ENCODE results near the gene MRPL58.
"Not testable (repeated sequence)": the region's sequence is repeated elsewhere in the genome, so short reads cannot be mapped to it uniquely, and the experiment has no call there.

Gene MRPL58

DNA sequence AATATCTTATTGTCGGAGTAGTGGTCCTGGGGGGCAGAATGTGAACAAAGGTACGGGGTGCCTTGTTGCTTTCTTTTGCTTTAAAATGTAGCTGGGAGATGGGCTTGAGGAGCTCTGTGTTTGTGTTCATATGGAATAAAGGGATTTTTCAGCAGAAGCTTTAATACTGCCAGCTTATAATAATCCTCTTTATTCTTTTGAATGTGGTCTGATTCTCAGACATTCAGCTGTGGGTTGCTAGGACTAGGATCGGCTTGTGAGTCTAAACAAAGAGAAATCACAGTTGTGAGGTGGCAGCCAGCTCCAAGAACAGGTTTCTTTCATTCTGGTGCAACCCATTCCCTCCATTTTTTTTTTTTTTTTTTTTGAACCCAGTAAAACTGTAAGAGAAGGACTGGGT, 7.2 kb downstream of the MRPL58 start:
- Histone ChIP-seq H3K36me3 (ENCODE audit: control insufficient read depth, insufficient read depth, low read length) (peaks cover 62% of the 10 kb centered on the region), H3K27ac (ENCODE audit: low read depth, low read length, severe bottlenecking) (no peak overlapping the region), H3K9me3 (ENCODE audit: control insufficient read depth, low read length) (no peaks in the 10 kb centered on the region), H3K4me1 (ENCODE audit: control insufficient read depth, insufficient read depth, low read length, poor library complexity, severe bottlenecking) (no peaks in the 10 kb centered on the region), H3K4me3 (ENCODE audit: extremely low read depth, insufficient read depth, low read length, poor library complexity, severe bottlenecking) (no peak overlapping the region)
- 96 to 100% methylated on average over 2 to 3 of the region's 3 CpGs for WGBS, 2 experiments (ENCODE audit: insufficient coverage in 2 of 2)

DNA sequence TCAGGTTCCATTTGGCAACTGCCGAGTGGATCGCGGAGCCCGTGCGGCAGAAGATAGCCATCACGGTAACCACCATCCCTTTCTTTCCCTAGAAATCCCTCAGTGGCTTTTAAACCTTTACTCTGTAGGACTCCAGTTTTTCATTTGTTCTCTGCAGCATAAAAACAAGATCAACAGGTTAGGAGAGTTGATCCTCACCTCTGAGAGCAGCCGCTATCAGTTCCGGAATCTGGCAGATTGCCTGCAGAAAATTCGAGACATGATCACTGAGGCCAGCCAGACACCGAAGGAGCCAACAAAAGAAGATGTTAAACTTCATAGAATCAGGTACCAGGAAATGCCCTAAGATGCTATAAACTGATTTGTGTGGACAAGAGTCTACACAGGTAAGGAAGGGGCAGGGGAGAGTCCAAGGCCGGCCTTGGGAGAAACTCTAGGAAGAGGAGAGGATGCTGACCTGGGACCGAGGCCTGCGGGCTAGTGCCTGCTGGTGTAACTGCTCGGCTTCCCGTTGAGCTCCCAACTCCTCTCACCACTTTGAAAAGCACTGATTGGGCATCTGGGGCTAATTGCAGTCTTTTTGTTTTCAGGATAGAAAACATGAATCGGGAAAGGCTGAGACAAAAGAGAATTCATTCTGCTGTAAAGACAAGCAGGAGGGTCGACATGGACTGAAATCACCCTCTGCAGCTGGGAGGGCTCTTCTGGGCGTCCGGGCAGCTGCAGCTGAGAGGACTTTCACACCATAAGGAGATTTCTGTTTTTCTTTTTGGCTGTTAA, 8.1 kb downstream of the MRPL58 start:
- no peaks in the 10 kb centered on the region for H3K9me3 ChIP-seq (ENCODE audit: control insufficient read depth, low read length)
- peaks cover 59% of the 10 kb centered on the region for H3K36me3 ChIP-seq (ENCODE audit: control insufficient read depth, insufficient read depth, low read length)
- WGBS, 2 experiments (ENCODE audit: insufficient coverage in 2 of 2), result 93 to 99% methylated on average over 13 to 17 of the region's 19 CpGs
- no peak overlapping the region for H3K4me3 ChIP-seq (ENCODE audit: extremely low read depth, insufficient read depth, low read length, poor library complexity, severe bottlenecking)
- H3K4me1 ChIP-seq (ENCODE audit: control insufficient read depth, insufficient read depth, low read length, poor library complexity, severe bottlenecking), result no peaks in the 10 kb centered on the region
- H3K27ac ChIP-seq (ENCODE audit: low read depth, low read length, severe bottlenecking), result no peak overlapping the region

DNA sequence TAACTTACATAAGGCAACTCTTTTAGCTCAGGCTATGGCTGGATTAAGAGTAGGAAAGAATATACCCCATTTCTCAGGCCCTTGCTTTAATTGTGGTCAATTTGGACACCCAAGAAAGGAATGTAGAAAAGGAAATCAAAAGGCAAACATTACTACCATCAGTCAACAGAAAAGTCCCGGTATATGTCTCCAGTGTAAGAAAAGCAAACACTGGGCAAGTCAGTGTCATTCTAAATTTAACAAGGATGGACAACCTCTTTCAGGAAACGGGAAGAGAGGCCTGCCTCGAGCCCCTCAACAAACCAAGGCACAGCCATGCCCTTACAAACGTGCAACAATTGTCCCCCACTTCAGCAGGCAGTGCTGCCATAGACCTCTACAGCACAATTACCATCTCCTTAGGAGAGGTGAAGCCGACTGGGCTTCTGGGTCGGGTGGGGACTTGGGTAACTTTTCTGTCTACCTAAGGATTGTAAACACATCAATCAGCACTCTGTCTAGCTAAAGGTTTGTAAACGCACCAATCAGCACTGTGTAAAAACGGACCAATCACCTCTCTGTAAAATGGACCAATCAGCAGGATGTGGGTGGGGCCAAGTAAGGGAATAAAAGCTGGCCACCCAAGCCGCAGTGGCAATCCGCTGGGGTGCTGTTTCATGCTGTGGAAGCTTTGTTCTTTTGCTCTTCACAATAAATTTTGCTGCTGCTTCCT, 12.4 kb downstream of the MRPL58 start:
- H3K4me3 ChIP-seq (ENCODE audit: extremely low read depth, insufficient read depth, low read length, poor library complexity, severe bottlenecking), result no peak overlapping the region
- H3K4me1 ChIP-seq (ENCODE audit: control insufficient read depth, insufficient read depth, low read length, poor library complexity, severe bottlenecking), result no peaks in the 10 kb centered on the region
- no peak overlapping the region for H3K27ac ChIP-seq (ENCODE audit: low read depth, low read length, severe bottlenecking)
- peaks cover 5% of the 10 kb centered on the region for H3K9me3 ChIP-seq (ENCODE audit: control insufficient read depth, low read length)
- WGBS, 2 experiments (ENCODE audit: insufficient coverage in 2 of 2), result 93% methylated on average over 8 of the region's 10 CpGs
- peaks cover 42% of the 10 kb centered on the region for H3K36me3 ChIP-seq (ENCODE audit: control insufficient read depth, insufficient read depth, low read length)

DNA sequence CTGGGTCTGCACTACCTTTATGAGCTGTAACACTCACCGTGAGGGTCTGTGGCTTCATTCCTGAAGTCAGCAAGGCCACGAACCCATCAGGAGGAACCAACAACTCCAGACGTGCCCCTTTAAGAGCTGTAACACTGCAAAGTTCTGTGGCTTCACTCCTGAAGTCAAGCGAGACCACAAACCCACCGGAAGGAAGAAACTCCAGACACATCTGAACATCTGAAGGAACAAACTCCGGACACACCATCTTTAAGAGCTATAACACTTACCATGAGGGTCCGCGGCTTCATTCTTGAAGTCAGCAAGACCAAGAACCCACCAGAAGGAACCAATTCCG, 12.9 kb downstream of the MRPL58 start:
- H3K4me3 ChIP-seq (ENCODE audit: extremely low read depth, insufficient read depth, low read length, poor library complexity, severe bottlenecking); H3K27ac ChIP-seq (ENCODE audit: low read depth, low read length, severe bottlenecking); H3K4me1 ChIP-seq (ENCODE audit: control insufficient read depth, insufficient read depth, low read length, poor library complexity, severe bottlenecking): not testable (repeated sequence)
- Histone ChIP-seq H3K9me3 (ENCODE audit: control insufficient read depth, low read length) (peaks cover 10% of the 10 kb centered on the region), H3K36me3 (ENCODE audit: control insufficient read depth, insufficient read depth, low read length) (peaks cover 37% of the 10 kb centered on the region)
- WGBS, 2 experiments (ENCODE audit: insufficient coverage in 2 of 2), result 89 to 93% methylated on average over 8 to 9 of the region's 9 CpGs

DNA sequence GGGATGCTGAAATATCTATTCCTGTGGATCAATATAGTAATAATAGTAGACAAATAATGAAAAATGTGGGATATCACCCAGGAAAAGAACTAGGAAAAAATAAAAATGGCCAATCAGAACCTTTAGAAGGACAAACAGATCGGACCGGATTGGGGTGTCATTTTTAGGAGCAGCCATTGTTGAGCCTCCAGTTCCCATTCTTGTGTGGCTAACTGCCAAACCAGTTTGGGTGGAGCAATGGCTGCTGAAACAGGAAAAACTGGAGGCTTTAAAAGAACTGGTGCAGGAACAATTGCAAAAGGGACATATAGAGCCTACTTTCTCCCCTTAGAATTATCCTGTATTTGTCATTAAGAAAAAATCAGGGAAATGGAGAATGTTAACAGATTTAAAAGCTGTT, 14.2 kb downstream of the MRPL58 start:
- 85 to 100% methylated on average over 2 of the region's 2 CpGs for WGBS, 2 experiments (ENCODE audit: insufficient coverage in 2 of 2)
- H3K27ac ChIP-seq (ENCODE audit: low read depth, low read length, severe bottlenecking); H3K4me1 ChIP-seq (ENCODE audit: control insufficient read depth, insufficient read depth, low read length, poor library complexity, severe bottlenecking); H3K4me3 ChIP-seq (ENCODE audit: extremely low read depth, insufficient read depth, low read length, poor library complexity, severe bottlenecking): not testable (repeated sequence)
- peaks cover 25% of the 10 kb centered on the region for H3K36me3 ChIP-seq (ENCODE audit: control insufficient read depth, insufficient read depth, low read length)
- H3K9me3 ChIP-seq (ENCODE audit: control insufficient read depth, low read length), result peaks cover 17% of the 10 kb centered on the region

DNA sequence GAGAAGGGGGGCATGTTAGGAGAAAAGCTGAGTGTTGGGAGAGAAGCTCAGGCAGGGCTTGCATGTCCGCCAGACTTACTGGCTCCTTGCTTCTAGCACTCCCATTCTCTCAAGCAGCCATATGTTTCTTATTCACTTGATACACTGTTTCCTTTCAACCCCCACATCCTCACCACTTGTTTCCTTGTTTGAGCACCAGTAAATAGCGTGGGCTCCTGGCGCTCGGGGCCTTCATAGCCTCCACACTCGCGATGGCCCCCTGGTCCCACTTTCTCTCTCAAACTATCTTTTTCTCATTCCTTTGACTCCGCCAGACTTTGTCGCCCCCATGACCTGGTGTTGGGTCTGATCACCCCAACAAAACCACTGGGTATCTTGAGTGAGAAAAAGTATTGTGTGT, 17.7 kb downstream of the MRPL58 start:
- peaks cover 3% of the 10 kb centered on the region for H3K4me1 ChIP-seq (ENCODE audit: control insufficient read depth, insufficient read depth, low read length, poor library complexity, severe bottlenecking)
- H3K9me3 ChIP-seq (ENCODE audit: control insufficient read depth, low read length), result peaks cover 17% of the 10 kb centered on the region
- H3K27ac ChIP-seq (ENCODE audit: low read depth, low read length, severe bottlenecking), result no peak overlapping the region
- 76 to 99% methylated on average over 5 to 6 of the region's 8 CpGs for WGBS, 2 experiments (ENCODE audit: insufficient coverage in 2 of 2)
- no peaks in the 10 kb centered on the region for H3K36me3 ChIP-seq (ENCODE audit: control insufficient read depth, insufficient read depth, low read length)
- no peak overlapping the region for H3K4me3 ChIP-seq (ENCODE audit: extremely low read depth, insufficient read depth, low read length, poor library complexity, severe bottlenecking)

DNA sequence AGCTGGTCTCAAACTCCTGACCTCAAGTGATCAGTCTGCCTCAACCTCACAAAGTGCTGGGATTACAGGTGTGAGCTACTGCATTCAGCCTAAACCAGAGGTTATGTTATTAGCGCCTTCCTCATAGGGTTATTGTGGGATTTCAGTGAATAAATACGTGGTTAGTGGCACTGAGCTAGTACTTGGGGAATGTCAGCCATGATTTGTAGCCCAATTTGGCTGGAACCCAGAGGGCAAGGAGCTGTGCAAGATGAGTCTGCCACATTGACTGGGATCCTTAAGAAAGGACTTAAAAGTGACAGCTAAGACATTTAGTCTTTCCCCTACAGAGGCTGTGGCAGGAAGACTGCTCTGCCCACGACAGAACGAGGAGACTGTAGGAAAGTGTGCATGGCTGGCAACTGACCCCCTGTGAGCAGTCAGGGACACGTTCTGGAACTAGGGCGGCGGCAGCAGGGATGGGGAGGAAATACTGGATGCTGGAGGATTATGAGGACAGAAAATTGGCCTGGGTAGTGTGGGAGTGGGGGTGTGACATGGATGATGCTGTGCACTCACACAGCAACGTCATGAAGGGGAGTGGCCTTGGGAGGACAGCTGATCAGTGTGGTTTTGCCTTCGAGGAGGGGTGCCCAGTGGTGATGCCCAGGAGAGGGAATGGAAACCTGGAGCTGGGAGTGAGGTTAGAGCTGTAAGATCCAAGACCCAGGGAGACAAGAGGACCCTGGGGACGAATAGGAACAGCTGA, 19.7 kb downstream of the MRPL58 start:
- H3K4me1 ChIP-seq (ENCODE audit: control insufficient read depth, insufficient read depth, low read length, poor library complexity, severe bottlenecking), result peaks cover 6% of the 10 kb centered on the region
- peaks cover 17% of the 10 kb centered on the region for H3K9me3 ChIP-seq (ENCODE audit: control insufficient read depth, low read length)
- WGBS, 2 experiments (ENCODE audit: insufficient coverage in 2 of 2), result 67 to 71% methylated on average over 10 of the region's 10 CpGs
- no peak overlapping the region for H3K4me3 ChIP-seq (ENCODE audit: extremely low read depth, insufficient read depth, low read length, poor library complexity, severe bottlenecking)
- no peak overlapping the region for H3K27ac ChIP-seq (ENCODE audit: low read depth, low read length, severe bottlenecking)
- H3K36me3 ChIP-seq (ENCODE audit: control insufficient read depth, insufficient read depth, low read length), result peaks cover 4% of the 10 kb centered on the region

DNA sequence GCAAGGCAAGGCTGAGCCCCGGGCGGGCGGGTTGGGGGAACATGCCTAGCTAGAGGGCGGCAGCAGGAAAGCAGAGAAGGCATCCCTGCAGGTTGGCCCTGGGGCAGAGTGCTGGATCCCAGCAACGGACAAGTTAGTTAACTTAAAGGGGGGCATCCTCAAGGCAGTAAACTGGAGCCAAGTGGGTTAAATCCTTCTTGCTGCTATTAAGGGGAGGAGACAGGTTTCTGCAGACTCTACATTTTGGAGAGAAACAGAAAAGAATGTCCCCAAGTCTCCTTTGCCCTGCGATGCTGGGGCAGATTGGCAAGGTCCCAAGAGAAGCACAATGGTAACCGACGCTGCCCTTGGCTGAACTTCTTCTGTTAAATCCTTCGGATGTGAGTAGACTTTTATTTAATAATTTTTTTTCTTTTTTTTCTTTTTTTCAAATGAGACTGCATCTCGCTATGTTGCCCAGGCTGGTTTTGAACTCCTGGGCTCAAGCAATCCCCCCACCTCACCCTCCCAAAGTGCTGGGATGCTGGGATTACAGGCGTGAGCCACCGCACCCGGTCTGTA, 20.3 kb downstream of the MRPL58 start:
- 49 to 60% methylated on average over 6 to 7 of the region's 13 CpGs for WGBS, 2 experiments (ENCODE audit: insufficient coverage in 2 of 2)
- Histone ChIP-seq H3K9me3 (ENCODE audit: control insufficient read depth, low read length) (peaks cover 17% of the 10 kb centered on the region), H3K36me3 (ENCODE audit: control insufficient read depth, insufficient read depth, low read length) (peaks cover 7% of the 10 kb centered on the region), H3K4me3 (ENCODE audit: extremely low read depth, insufficient read depth, low read length, poor library complexity, severe bottlenecking) (peak overlapping the region; percentile 88), H3K27ac (ENCODE audit: low read depth, low read length, severe bottlenecking) (no peak overlapping the region), H3K4me1 (ENCODE audit: control insufficient read depth, insufficient read depth, low read length, poor library complexity, severe bottlenecking) (peaks cover 6% of the 10 kb centered on the region)

DNA sequence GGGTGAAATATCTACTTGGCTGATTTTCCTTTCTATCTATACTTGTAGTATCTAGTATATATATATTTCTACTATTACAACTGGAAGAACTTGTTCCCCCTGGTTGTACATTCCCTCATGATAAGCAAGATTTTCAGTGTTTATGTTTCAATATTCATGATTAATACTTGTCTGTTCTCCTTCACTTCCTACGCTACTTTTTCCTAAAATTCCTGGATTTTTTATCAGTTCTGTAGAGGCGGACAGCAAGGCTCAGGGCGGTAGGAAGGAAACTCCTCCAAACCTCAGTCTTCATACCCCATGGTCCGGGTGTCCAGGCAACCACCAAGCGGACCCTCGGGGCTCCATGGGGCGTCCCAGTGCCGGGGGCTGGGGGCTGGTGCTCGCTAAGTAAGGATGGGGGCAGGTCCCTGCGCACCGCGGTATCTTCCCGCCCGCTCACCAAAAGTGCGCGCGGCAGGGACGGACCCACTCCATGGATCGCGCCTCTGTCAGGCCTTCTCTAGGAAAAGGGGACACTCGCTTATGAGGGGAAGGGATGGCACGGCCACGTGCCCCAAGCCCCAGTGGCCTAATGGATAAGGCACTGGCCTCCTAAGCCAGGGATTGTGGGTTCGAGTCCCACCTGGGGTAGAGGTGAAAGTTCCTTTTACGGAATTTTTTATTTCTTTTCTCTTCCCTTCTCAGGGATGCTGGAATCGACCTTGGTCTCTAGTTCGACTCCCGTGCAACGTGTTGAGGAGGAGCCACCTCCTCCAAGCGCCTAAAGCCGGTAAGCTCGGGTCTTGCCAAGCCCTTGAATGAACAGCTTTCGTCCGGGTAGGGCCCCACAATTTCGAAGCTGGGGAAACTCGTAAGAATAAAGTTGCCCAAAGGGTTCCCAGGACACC, 21.1 kb downstream of the MRPL58 start:
- Histone ChIP-seq H3K4me1 (ENCODE audit: control insufficient read depth, insufficient read depth, low read length, poor library complexity, severe bottlenecking) (peaks cover 6% of the 10 kb centered on the region), H3K36me3 (ENCODE audit: control insufficient read depth, insufficient read depth, low read length) (peaks cover 11% of the 10 kb centered on the region), H3K9me3 (ENCODE audit: control insufficient read depth, low read length) (peaks cover 17% of the 10 kb centered on the region), H3K4me3 (ENCODE audit: extremely low read depth, insufficient read depth, low read length, poor library complexity, severe bottlenecking) (peak overlapping the region; percentile 88), H3K27ac (ENCODE audit: low read depth, low read length, severe bottlenecking) (peak overlapping the region; percentile 94)
- 1 to 2% methylated on average over 27 to 29 of the region's 36 CpGs for WGBS, 2 experiments (ENCODE audit: insufficient coverage in 2 of 2)
